ENCODE measurements around the gene TRABD.
"Not testable (repeated sequence)": the region's sequence is repeated elsewhere in the genome, so short reads cannot be mapped to it uniquely, and the experiment has no call there.

The TRABD gene

DNA sequence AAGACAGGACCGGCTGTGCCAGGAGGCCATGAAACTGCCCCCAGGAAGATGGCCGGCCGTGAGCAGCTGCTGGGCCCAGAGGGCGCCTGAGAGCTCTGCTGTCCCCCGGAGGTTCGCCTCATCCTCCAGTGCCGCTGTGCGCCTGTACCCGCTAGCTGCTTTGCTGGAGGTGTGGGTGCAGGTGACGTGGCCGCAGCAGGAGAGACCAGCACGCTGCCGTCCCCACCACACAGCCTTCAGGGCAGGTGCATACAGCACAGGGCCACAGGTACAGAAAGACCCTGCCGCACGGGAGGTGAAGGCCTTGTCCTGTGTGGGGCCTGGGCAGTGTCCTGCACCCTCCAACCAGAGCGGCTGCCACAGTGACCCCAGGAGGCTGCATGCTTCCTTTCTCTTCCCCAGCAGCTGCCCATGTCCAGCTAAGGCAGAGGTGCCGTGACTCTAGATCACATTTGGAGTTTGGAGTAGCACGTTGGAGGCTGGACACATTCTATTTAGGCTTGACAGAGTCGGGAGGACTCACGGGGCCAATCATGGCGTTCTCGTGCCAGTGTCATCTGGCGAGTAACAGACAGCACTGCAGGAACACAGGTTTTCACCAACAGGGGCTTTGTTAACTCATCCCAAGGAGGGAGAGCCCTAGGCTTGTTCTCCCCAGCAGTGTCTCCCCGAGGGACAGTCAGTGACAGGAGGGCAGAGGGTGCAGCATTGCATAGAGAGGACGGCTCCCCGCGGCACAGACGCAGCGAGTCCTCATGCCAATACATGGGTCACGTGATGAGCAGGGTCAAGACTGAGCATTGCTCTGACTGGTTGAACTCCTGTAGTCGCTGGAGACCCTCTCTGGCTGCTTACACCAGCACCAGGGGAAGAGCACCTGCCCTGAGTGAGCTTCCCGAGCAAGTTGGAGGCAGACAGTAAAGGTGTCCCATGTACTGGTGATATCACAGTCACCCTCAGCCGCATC lies 33.9 kb upstream of the TRABD start:
- no peak for DNase-seq (ENCODE audit: low read depth in 2 of 2, low spot score in 1 of 2)

DNA sequence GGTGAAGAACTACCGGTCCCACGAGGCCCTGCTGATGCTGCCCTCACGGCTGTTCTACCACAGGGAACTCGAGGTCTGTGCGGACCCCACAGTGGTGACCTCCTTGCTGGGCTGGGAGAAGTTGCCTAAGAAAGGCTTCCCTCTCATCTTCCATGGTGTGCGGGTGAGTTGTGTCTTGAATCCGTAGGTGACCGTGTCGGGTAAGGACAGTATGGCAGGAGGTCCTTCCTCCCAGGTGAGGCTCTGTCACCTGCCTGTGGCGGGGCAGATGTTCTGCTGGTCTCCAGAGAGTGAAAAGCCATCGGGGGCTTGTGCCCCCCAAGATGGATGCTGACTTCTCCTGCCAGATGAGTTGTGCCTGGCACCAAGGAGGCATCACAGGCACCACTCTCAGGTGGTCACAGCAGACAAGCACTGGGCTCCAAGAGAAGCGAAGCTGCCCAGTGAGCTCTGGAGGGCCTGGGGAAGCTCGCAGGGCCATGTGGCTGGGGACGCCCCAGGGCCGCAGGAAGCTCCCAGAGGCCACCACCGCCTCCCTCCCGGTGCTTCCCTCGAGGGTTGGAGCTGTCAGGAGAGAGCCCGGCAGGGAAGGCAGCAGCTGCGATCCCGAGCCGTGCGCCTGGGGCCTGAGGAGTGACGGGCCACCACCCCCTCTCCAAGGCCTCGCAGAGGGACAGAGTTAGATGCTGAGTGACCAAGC lies 32.5 kb upstream of the TRABD start:
- DNase-seq (ENCODE audit: low read depth in 2 of 2, low spot score in 1 of 2): no peak

DNA sequence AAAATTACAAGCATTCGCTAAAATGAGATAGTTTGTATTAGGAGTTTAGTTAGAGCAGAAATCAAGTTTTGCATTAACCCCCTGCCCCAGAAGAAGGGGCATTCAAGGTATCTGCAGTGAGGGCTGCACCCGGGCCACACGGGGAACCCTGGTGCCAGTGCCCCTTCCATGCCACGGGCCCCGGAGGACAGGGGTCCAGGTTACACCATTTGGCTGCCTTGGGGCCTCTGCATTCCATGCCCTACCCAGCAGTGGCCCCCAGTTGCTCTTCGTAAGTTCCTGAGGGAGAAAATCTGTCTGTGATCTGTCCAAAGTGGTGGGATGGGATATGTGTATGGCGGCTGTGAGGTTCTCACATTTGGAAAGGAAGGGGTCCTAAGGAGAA lies 32.0 kb upstream of the TRABD start:
- DNase-seq (ENCODE audit: low read depth in 2 of 2, low spot score in 1 of 2): no peak

DNA sequence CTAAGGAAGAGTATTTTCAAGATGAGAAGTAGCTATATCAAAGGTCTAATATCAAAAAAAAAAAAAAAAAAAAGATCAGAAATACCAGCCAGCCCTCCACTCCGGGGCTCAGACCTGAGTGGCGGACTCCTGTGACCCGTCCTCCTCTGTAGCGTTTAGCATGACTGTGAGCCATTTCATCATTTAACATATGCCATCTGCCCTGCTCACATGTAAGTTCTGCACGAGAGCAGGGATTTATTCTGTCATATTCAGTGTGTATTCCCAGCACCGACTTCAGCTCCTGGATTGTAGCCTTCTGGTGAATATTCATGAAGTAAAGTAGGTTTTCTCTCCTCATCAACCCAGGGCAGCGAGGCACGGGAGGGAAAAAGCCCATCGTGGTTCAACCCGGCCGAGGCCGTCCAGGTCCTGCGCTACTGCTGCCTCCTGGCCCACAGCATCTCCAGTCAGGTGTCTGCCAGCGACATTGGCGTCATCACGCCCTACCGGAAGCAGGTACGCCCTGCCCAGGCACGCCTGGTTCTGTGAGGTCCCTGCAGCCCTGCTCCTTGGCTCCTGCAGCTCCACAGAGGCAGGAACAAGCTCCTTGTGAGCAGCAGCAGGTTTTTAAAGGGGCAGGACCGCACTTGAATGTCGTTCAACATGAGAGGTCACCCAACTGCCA lies 27.9 kb upstream of the TRABD start:
- DNase-seq (ENCODE audit: low read depth in 2 of 2, low spot score in 1 of 2): no peak

DNA sequence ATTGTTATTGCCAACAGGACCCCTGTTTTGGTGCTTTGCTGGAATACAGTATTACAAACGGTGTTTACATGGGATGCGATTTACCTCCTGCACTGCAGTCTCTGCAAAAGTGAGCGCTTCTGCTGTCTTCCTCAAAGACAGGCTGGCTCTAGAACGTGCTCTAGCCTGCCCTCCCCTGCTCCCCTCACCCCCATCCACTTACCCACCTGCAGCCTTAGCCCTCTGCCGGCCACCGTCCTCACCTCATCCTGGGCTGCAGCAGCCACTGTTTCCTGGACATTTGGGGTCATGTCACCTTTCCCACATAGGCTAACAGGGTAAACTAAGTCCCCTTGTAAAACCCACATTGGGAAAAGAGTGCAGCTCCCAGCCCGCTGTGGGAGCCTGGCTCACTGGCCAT lies 24.8 kb upstream of the TRABD start:
- DNase-seq (ENCODE audit: low read depth in 2 of 2, low spot score in 1 of 2): no peak

DNA sequence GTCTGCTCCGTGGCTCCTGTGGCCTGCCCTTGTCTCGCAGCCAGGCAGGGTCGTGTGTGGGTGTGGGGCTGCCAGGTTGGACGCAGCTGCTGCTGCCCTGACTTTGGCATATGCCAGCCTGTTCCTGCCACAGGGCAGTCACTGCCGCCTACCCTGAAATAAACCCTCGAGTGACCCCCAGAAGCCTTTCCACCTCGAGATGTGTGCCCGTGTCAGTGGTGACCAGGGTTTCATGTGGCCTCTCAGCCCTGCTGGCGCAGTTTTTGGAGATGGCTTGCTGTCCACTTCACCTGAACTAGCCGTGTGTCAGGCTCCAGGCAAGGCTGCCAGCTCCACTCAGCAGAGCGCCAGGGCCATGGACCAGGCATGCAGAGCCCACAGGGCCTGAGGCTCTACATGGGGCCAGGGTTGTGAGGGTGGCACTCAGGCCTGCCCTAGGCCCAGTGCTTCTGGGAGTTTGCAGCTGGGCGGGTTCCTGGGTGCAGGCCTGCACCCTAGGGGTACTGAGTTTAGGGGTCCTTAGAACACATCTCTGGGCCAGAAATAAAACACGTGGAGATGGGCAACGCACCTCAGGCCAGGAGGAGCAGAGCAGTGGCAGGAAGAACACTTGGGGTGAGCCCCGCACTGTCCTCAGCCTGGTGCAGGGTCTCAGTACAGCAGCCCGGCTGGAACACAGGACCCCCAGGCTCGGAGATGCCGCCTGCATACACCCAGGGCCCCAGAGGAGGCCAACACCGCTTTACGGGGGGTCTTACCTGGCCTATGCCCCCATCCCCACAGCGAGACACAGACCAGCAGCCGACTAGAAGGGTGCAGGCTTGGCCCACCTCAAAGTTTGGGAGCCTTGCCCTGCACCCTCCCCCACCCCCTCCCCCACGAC lies 24.0 kb upstream of the TRABD start:
- no peak for DNase-seq (ENCODE audit: low read depth in 2 of 2, low spot score in 1 of 2)

DNA sequence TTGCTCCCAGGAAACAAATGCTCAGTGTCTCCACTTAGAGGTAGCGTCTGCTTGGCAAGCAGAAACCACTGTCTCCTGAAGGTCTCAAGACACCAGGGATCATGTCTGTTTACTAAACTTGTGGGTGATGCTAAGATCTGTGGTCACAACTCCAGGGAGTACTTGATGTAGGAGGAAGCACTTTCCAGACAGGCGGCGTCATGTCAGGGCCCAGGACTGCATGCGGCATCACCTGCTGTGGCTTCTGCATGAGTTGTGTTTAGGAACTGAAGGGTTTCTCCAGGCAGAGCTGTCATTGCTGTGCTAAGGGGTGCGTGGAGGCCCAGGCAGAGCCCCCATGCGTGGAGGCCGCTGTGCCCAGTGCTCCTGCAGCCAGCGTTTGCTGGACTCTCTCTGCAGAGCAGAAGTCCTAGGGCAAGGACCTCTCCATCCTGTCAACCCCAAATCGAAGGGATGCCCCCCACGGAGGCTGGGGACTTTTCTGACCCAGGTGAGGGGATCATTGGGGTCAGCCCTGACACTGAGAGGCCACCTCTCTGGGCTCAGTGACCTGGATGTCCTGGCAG lies 23.2 kb upstream of the TRABD start:
- no peak for DNase-seq (ENCODE audit: low read depth in 2 of 2, low spot score in 1 of 2)

DNA sequence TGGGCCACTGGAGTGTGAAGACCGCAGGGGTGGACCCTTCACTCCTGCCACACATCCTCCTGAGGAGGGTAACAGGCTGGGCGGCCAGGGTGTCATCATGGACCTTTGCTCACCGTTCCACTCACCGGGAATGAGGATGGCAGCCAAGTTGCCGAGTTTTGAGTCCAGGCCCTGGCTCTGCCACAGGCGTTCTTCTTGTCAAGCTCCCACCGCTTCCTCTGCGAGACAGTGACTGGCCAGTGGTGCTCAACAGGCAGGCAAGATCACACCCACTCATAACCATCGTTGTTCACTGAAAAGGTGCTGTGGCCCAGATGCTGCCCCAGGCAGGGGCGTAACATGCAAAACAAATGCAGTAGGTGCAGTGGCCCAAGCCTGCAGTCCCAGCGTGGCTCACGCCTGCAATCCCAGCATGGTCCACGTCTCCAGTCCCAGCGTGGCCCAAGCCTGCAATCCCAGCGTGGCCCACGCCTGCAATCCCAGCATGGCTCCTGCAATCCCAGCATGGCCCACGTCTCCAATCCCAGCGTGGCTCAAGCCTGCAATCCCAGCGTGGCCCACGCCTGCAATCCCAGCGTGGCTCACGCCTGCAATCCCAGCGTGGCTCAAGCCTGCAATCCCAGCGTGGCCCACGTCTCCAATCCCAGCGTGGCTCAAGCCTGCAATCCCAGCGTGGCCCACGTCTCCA lies 20.1 kb upstream of the TRABD start:
- DNase-seq (ENCODE audit: low read depth in 2 of 2, low spot score in 1 of 2): no peak

DNA sequence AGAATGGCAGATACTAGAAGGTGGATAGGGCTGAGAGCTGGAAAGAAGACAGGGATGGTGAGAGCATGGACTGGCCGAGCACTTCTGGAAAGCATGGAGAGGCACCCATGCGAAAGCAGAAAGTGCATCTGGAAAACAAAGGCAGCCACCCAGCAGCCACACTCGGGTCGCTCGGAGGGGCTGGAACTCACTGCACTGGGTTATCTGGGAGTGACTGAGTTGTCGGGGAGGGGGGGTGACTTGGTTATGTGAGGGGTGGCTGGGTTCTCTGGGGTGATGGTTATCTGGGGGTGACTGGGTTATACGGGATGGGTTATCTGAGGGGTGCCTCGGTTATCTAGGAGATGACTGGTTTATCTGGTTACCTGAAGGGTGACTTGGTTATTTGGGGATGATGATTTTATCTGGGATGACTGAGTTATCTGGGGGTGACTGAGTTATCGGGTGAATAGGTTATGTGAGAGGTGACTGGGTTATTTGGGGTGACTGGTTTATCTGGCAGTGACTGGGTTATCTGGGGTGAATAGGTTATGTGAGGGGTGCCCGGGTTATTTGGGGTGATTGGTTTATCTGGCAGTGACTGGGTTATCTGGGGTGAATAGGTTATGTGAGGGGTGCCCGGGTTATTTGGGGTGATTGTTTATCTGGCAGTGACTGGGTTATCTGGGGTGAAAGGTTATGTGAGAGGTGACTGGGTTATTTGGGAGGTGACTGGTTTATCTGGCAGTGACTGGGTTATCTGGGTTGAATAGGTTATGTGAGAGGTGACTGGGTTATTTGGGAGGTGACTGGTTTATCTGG lies 17.8 kb upstream of the TRABD start:
- no peak for DNase-seq (ENCODE audit: low read depth in 2 of 2, low spot score in 1 of 2)

DNA sequence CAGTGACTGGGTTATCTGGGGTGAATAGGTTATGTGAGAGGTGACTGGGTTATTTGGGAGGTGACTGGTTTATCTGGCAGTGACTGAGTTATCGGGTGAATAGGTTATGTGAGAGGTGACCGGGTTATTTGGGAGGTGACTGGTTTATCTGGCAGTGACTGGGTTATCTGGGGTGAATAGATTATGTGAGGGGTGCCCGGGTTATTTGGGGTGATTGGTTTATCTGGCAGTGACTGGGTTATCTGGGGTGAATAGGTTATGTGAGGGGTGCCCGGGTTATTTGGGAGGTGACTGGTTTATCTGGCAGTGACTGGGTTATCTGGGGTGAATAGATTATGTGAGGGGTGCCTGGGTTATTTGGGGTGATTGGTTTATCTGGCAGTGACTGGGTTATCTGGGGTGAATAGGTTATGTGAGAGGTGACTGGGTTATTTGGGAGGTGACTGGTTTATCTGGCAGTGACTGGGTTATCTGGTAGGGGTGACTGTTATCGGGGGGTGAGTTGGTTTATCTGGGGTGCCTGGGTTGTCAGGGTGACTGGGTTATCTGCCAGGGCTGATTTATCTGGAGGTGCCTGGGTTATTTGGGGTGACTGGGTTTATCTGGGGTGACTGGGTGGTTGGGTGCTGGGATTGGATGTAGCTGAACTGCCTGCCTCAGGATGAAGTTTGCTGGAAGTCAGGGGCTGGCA lies 17.1 kb upstream of the TRABD start:
- DNase-seq (ENCODE audit: low read depth in 2 of 2, low spot score in 1 of 2): not testable (repeated sequence)

DNA sequence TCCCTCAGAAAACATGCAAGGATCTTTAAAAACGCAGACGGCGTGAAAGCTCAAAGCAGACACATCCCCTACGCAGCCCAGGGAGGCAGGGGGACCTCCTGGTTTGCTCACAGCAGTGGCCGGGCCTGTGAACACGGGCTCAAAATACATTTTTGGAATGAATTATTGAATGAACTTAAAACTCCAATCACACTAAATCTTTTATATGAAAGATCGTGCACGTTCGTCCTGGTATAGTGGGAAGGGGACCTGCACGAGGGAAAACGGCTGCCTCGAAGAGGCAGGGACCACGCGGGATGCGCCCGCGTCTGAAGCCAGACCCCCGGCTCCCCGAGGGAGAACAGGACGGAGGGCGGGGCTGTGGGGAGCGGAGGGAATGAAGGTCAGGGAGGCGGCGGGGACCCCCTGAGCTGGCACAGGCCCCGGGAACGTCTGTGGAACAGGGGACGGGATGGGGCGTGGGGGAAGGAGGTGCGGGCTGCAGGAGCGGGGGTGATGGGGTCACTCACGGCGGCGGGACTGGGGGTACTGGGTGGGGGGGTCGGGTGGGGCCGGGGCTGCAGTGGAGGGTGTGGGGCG lies 16.4 kb upstream of the TRABD start:
- no peak for DNase-seq (ENCODE audit: low read depth in 2 of 2, low spot score in 1 of 2)

DNA sequence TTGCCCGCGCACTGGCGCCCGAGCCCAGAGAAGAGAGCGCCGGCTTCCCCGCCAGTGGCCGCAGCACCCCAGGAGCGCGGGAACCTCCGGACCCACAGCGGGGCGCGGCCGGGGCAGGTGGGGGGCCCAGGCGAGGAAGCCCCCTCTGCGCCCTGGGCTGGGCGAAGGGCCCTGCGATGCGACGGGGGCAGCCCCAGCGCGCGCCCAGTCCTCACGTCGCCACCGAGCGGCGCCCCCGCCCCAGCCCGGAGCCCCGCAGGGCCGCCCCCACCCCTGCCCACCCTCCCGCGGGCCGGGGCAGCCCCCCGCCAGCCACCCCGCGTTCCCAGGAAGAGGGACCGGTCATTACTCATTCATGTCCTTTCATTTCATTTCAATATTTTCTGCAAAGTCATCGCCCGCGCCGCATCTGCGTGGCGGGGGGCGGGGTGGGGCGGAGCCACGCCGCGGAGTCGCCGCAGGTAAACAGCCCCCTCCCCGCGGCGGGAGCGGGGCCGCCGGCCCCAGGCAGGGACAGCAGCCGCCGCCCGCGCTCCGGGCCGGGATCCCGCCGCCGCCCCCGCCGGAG lies 15.9 kb upstream of the TRABD start:
- DNase-seq (ENCODE audit: low read depth in 2 of 2, low spot score in 1 of 2): no peak

DNA sequence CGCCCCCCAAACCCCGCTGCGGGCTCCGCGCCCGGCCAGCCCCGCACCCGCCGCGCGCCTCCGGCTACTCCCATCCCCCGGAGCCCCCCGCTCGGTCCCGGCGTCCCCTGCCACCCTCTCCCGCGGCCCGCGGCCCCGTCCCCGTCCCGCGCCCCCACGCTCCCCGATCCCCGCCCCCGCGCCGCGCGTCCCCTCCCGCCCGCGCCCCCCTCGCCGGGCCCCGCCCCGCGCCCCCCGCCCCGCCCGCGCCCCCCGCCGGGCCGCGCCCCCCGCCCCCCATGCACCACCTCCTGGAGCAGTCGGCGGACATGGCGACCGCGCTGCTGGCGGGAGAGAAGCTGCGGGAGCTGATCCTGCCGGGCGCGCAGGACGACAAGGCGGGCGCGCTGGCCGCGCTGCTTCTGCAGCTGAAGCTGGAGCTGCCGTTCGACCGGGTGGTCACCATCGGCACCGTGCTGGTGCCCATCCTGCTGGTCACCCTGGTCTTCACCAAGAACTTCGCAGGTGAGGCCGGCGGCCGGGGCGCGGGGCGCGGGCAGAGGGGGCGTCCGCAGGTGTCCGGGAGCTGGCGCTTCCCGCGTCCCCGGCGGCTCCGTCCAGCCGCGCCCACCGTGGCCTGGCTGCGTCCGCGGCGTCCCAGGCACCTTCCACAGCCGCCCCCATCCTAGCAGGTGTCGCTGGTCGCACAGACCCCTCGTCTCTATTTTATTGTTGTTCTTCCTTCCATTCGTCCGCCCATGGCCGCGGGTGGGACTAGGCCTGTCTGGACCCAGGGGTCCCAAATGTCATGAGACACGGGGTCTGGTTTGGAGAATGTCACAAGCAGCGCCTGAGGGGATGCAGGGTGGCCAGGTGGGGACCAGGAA lies 15.0 kb upstream of the TRABD start, which contains the start of gene PANX2:
TSS of gene PANX2 (plus strand) at position 279 of the 866 bp plus-strand sequence. CDS start at position 279, 0 bp downstream.
- DNase-seq (ENCODE audit: low read depth in 2 of 2, low spot score in 1 of 2): no peak

DNA sequence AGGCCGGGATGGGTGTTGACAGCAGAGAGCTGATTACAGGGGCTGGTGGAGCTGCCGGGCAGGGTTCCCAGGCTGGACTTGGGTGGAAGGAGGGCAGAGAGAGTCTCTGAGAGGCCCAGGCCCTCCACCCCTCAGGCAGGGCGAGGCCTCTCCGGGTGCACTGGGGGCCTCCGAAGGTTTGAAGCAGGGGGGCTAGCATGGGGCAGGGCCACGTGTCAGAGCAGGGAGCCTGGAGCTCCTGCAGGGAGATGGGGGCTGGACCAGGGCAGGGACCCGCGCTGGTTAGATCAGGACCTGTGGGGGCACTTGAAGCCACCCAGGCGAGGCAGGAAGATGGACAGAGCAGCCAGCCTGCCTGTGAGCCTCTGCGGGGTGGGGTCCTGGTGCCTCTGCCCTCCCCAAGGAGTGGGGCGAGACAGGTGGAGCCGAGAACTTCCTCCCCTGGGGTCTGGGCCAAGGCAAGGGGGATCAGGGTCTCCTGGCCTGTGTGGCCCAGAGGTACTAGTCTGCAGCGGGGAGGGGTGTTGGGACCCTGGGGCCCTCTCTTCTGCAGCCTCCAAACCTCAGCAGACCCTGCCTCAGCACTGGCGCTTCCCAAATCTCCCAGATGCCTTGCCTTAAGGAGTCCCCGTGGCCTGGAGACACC lies 14.3 kb upstream of the TRABD start:
- DNase-seq (ENCODE audit: low read depth in 2 of 2, low spot score in 1 of 2): no peak

DNA sequence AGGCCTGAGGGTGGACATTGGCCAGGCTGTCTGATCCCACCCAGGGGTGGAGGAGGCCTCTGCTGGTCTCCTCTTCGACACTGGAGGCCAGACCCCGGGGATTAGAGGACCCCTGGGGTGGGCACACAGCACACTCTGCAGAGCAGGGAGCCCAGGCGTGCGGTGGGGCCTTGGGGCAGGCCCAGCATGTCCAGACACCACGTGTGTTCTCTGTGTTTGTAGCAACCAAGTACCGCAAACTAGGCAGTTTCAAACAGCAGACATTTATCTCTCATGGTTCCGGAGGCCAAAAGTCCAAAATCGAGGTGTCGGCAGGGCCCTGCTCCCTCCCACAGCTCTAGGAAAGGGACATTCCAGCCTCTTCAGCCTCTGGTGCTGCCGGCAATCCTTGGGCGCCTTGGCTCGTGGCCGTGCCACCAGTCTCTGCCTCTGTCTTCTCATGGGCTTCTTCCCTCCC lies 13.7 kb upstream of the TRABD start:
- no peak for DNase-seq (ENCODE audit: low read depth in 2 of 2, low spot score in 1 of 2)

DNA sequence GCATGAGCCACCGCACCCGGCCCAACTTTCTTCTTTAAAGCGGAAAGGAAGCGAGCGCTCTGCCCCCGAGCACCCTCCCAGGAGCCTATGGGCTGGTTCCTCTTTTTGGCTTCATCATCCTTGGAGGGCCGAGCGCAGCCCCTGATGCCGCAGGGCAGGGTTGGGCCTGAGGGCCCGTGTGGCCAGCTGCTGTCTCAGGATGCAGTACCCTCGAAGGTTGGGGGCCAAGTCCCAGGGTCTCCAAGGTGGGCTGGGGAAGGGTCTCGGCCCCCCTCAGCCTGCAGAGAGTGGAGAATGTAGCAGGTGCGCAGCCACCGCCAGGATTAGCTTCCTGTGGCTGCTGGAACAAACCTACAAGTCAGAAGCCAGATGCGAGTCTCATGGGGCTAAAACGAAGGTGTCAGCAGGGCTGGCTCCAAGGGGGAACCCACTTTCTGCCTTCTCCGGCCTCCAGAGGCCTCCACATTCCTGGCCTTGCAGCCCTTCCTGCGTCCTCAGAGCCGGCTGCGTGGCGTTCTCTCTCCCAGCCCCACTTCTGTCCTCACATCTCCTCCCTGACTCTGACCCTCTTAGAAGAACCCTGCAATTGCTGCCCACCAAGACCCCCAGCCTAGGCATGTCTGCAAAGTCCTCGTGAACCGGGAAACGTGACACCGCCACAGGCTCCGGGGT lies 12.3 kb upstream of the TRABD start:
- no peak for DNase-seq (ENCODE audit: low read depth in 2 of 2, low spot score in 1 of 2)

All from stimulated activated CD8-positive, alpha-beta memory T cell treated with anti-CD3 and anti-CD28 coated beads, Interleukin-4, amount 100 ng/mL, for 1 hour (primary cell).